K562 (cell line): ENCODE results near the gene TMEM87B. TPM values are rescaled to one million over a fixed set of nuclear protein-coding genes. Genes with fewer than 3 reads are reported as not detected.

ENCODE experiments used
- CBFA2T2 ChIP-seq: fragments of 450-650 bp; conservative IDR thresholded peaks from 2 replicates; pipeline ENCODE4 v1.6.1; 2017; ENCODE audit warnings: mild to moderate bottlenecking
- CEBPG ChIP-seq, 3 experiments: fragments of 200-800 bp in 1 of 3; sonication (Bioruptor generic) in 1 of 3; sonication (generic) in 1 of 3; formaldehyde crosslinking in 1 of 3; IDR thresholded peaks in 2 of 3; conservative IDR thresholded peaks in 1 of 3; 2 replicates each; pipeline versions ENCODE4 v1.6.1 to v1.8.0; 2016 to 2022; ENCODE audit warnings: missing compliant biosample characterization in 2 of 3, missing genetic modification characterization in 2 of 3, mild to moderate bottlenecking in 1 of 3, missing genetic modification reagents in 1 of 3
- DPF2 ChIP-seq: fragments of 450-650 bp; IDR thresholded peaks from 2 replicates; pipeline ENCODE4 v1.6.1; 2016
- E2F6 ChIP-seq, 2 experiments: IDR thresholded peaks; 2 replicates each; pipeline ENCODE4 v1.6.1; 2011; ENCODE audit warnings: borderline replicate concordance in 1 of 2, control low read depth in 1 of 2, low read depth in 1 of 2, low read length in 1 of 2, mild to moderate bottlenecking in 1 of 2, mixed read lengths in 1 of 2, moderate library complexity in 1 of 2; ENCODE audit not compliant: insufficient read depth in 1 of 2, insufficient read length in 1 of 2, poor library complexity in 1 of 2, severe bottlenecking in 1 of 2; ENCODE audit errors: extremely low read depth in 1 of 2
- ESRRA ChIP-seq: fragments of 450-650 bp; IDR thresholded peaks from 2 replicates; pipeline ENCODE4 v1.6.1; 2014; ENCODE audit warnings: low read depth, mild to moderate bottlenecking, moderate library complexity, borderline replicate concordance
- FOSL1 ChIP-seq: fragments of 200-800 bp; sonication (Bioruptor generic); conservative IDR thresholded peaks from 2 replicates; pipeline ENCODE4 v1.6.1; 2016; ENCODE audit warnings: missing genetic modification characterization, missing compliant biosample characterization
- HEY1 ChIP-seq: fragments of 250-450 bp; sonication (Bioruptor Pico); IDR thresholded peaks from 2 replicates; pipeline ENCODE4 v1.5.0; 2020; ENCODE audit warnings: mild to moderate bottlenecking, moderate library complexity, borderline replicate concordance
- JUN ChIP-seq, 2 experiments: sonication (generic) in 1 of 2; formaldehyde crosslinking in 1 of 2; IDR thresholded peaks; 2 replicates each; pipeline versions ENCODE4 v1.6.1 to v1.8.0; 2012 to 2022; ENCODE audit warnings: borderline replicate concordance in 2 of 2, mild to moderate bottlenecking in 2 of 2, improper control_type of control experiment in 1 of 2, low read depth in 1 of 2, low read length in 1 of 2, missing genetic modification reagents in 1 of 2
- MCM3 ChIP-seq: fragments of 450-650 bp; IDR thresholded peaks from 2 replicates; pipeline ENCODE4 v1.6.1; 2016
- MNT ChIP-seq, 2 experiments: fragments of 450-650 bp; conservative IDR thresholded peaks; 2 replicates each; pipeline ENCODE4 v1.6.1; 2017; ENCODE audit warnings: mild to moderate bottlenecking in 2 of 2, moderate library complexity in 2 of 2
- MTA1 ChIP-seq: fragments of 450-650 bp; IDR thresholded peaks from 2 replicates; pipeline ENCODE4 v1.6.1; 2017; ENCODE audit warnings: borderline replicate concordance
- NBN ChIP-seq: fragments of 450-650 bp; IDR thresholded peaks from 2 replicates; pipeline ENCODE4 v1.6.1; 2016; ENCODE audit warnings: low read depth, mild to moderate bottlenecking
- NCOA4 ChIP-seq: fragments of 450-650 bp; IDR thresholded peaks from 2 replicates; pipeline ENCODE4 v1.6.1; 2018; ENCODE audit warnings: mild to moderate bottlenecking; ENCODE audit not compliant: partially characterized antibody
- NCOR1 ChIP-seq: fragments of 450-650 bp; IDR thresholded peaks from 2 replicates; pipeline ENCODE4 v1.6.1; 2016; ENCODE audit warnings: mild to moderate bottlenecking, moderate library complexity
- NFIC ChIP-seq: fragments of 450-650 bp; IDR thresholded peaks from 2 replicates; pipeline ENCODE4 v1.6.1; 2017; ENCODE audit warnings: mild to moderate bottlenecking, inconsistent platforms
- PKNOX1 ChIP-seq: fragments of 450-650 bp; IDR thresholded peaks from 2 replicates; pipeline ENCODE4 v1.6.1; 2016
- POLR2A ChIP-seq: fragments of 450-650 bp; conservative IDR thresholded peaks from 2 replicates; pipeline ENCODE4 v1.6.1; 2016
- ZEB2 ChIP-seq: fragments of 450-650 bp; IDR thresholded peaks from 2 replicates; pipeline ENCODE4 v1.6.1; 2016
- ZMIZ1 ChIP-seq, 2 experiments: fragments of 150-350 bp in 1 of 2; IDR thresholded peaks; 2 replicates each; pipeline ENCODE4 v1.6.1; 2012 to 2016; ENCODE audit warnings: low read depth in 2 of 2, low read length in 2 of 2, mild to moderate bottlenecking in 1 of 2, moderate library complexity in 1 of 2
- ZNF830 ChIP-seq: fragments of 250-450 bp; sonication (Bioruptor Pico); IDR thresholded peaks from 2 replicates; pipeline ENCODE4 v1.5.0; 2021; ENCODE audit warnings: mild to moderate bottlenecking
- polyA plus RNA-seq, 8 experiments: library from polyadenylated mRNA; depleted of rRNA in 4 of 8; stranded (reverse) in 5 of 8; unstranded in 3 of 8; fragments of >200 nt; fragmentation: Nextera tagmentation in 2 of 8; fragmentation: Illumina TruSeq in 1 of 8; extraction: Ambion mirVana in 2 of 8; extraction: Trizol in 1 of 8; gene quantifications; 2 replicates each; pipeline versions ENCODE4 v1.2.1 to v1.2.3, GENCODE V29; 2011 to 2014; ENCODE audit warnings: inconsistent platforms in 1 of 8, missing spikeins in 1 of 8
- total RNA-seq, 7 experiments: library from RNA; depleted of rRNA in 6 of 7; stranded (reverse); fragments of >200 nt in 6 of 7; fragmentation: Illumina TruSeq in 2 of 7; extraction: Trizol in 2 of 7; gene quantifications; 2 replicates each; pipeline versions ENCODE4 v1.2.1 to v1.2.3, GENCODE V29; 2011 to 2021; ENCODE audit warnings: low replicate concordance in 1 of 7

TMEM87B gene
- total and polyA plus RNA-seq, 9 of the 15 experiments (the other 6 are each of a cell fraction or from before 2014, with no cell fraction given): 3.7 to 17.1 (median 11.0) TPM

GRCh38 chr2:112021781-112022231 is 33.3 kb upstream of the TMEM87B start (continued):
- TF ChIP-seq CBFA2T2 (peak; percentile 68), CEBPG (CRISPR knock-in tag; IDR thresholded peaks at IDR 0.05) (no peak), CEBPG (tag; conservative IDR thresholded peaks at IDR 0.05 in 1 of 2, IDR thresholded peaks at IDR 0.05 in 1 of 2) (peak; percentile 26 to 72; a peak in 2 of 4 replicates), MCM3 (no peak), FOSL1 (tag) (peak; percentile 96), MNT (conservative IDR thresholded peaks at IDR 0.05) (0 out of 4 replicates have a peak, but pooled peaks of 1 of the 2 experiments have one; percentile 27), NCOR1 (peak; percentile 49), ZNF830 (CRISPR knock-in tag) (no peak), ESRRA (peak; percentile 84), DPF2 (peak; percentile 95), E2F6 (IDR thresholded peaks at IDR 0.05; ENCODE audit: borderline replicate concordance in 1 of 2, extremely low read depth in 1 of 2, insufficient read depth in 1 of 2, insufficient read length in 1 of 2, low read depth in 1 of 2, low read length in 1 of 2, poor library complexity in 1 of 2, severe bottlenecking in 1 of 2) (no peak), NCOA4 (no peak), POLR2A (no peak), NFIC (peak; percentile 28; the same call in 1 of the 2 replicates), ZEB2 (peak; percentile 96), NBN (peak; percentile 72; the same call in 1 of the 2 replicates), HEY1 (CRISPR knock-in tag) (no peak), PKNOX1 (peak; percentile 24; the same call in 1 of the 2 replicates), MTA1 (peak; percentile 76; the same call in 1 of the 2 replicates), JUN (IDR thresholded peaks at IDR 0.05; ENCODE audit: borderline replicate concordance, low read depth, low read length) (peak; percentile 96), JUN (CRISPR knock-in tag; IDR thresholded peaks at IDR 0.05; ENCODE audit: borderline replicate concordance) (no peak), ZMIZ1 (IDR thresholded peaks at IDR 0.05; ENCODE audit: low read depth in 2 of 2, low read length in 2 of 2) (no peak)
